Jurkat, Clone E6-1 (cell line): ENCODE measurements around the gene SIMC1.

Source experiments
- DNase-seq: peaks from one replicate; pipeline ENCODE4 v3.0.0-alpha.2; 2011; ENCODE audit warnings: low read depth, low spot score
- H3K4me3 ChIP-seq: 2 replicates; pipeline ENCODE4 v1.5.1; 2011; ENCODE audit warnings: mild to moderate bottlenecking, low read length, control low read depth, moderate library complexity

Gene SIMC1

GRCh38 chr5:176352116-176352878 is 114.1 kb downstream of the SIMC1 start:
- no peak overlapping the region for H3K4me3 ChIP-seq
- no peak for DNase-seq

- DNase-seq = no peak
- H3K4me3 ChIP-seq = no peak overlapping the region
Observed at GRCh38 chr5:176353533-176353932, 115.3 kb downstream of the SIMC1 start.

- no peak for DNase-seq
- no peak overlapping the region for H3K4me3 ChIP-seq
Observed at GRCh38 chr5:176355400-176356178, 117.4 kb downstream of the SIMC1 start.

- no peak for DNase-seq
Observed at GRCh38 chr5:176356179-176356566, 117.9 kb downstream of the SIMC1 start.

GRCh38 chr5:176359658-176360057 is 121.4 kb downstream of the SIMC1 start:
- DNase-seq = no peak

More at GRCh38 chr5:176356179-176356566, 117.9 kb downstream of the SIMC1 start:
- H3K4me3 ChIP-seq = no peak overlapping the region

DNA sequence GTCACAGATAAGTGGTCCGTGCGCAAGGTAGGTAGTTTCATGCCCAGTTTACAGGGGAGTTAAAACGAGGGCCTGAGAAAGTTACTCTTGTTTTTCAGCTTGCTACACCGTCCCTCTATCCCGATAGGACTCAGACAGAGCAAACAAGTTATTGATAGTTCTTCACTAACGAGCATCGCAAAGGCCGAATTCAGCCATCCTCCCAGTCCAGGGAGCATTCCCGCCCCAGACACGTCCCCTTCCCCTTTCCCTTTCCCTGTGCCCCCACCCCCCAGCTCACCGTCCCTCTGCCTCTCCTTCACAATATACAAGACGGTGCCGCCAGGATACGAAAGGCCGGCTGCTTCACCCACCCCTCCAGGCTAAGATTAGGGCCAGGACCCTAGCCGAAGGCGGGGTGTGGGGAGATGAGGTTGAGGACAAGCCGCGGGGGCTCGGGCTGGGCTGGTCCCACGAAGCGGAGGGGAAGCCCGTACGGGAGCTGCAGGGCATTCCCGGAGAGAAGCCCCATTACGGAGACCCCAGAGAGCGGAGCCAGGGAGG is 122.7 kb downstream of the SIMC1 start:
- no peak for DNase-seq

More at GRCh38 chr5:176359658-176360057, 121.4 kb downstream of the SIMC1 start:
- H3K4me3 ChIP-seq = no peak overlapping the region

GRCh38 chr5:176361437-176362232 is 123.4 kb downstream of the SIMC1 start, which contains the start of gene KIAA1191:
Gene KIAA1191 (minus strand): TSS chr5:176361764. CDS start chr5:176359508, 2,256 bp downstream.
- DNase-seq = peak; percentile 91
- H3K4me3 ChIP-seq = peak within 1 kb of the TSS; percentile 89

More for the DNA sequence above, 122.7 kb downstream of the SIMC1 start:
- H3K4me3 ChIP-seq = peak overlapping the region; percentile 89

- DNase-seq = no peak
Observed at GRCh38 chr5:176362233-176362490, 123.9 kb downstream of the SIMC1 start.

DNA sequence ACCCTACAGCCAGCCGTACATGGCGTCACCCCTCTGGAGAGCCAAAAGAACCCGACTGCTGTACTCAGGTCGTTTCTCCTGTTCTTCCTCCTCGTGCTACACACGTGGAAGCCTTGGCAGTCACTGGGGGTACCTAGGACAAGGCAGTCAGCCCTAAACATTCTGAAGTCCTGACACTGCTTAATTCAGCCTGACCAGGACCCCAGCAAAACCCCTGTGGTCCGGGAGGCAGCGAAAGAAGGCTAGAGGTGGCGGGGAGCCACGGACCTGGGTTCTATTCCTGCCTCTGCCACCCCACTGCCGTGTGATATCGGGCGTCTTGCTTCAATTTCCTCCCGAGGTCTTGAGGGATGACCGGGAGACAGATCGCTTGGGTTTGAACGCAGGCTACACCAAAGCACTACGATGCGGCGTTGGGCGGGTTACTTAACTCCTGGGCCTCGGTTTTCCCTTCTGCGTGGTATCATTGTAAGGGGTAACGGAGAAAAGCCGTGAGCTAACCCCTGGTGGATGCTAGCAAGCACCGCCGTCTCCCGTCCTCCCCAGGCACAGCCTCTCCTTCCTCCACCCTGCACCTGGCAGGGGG is 126.6 kb downstream of the SIMC1 start:
- no peak for DNase-seq
- peak overlapping the region; percentile 45 for H3K4me3 ChIP-seq

More at GRCh38 chr5:176362233-176362490, 123.9 kb downstream of the SIMC1 start:
- H3K4me3 ChIP-seq = peak overlapping the region; percentile 89

DNA sequence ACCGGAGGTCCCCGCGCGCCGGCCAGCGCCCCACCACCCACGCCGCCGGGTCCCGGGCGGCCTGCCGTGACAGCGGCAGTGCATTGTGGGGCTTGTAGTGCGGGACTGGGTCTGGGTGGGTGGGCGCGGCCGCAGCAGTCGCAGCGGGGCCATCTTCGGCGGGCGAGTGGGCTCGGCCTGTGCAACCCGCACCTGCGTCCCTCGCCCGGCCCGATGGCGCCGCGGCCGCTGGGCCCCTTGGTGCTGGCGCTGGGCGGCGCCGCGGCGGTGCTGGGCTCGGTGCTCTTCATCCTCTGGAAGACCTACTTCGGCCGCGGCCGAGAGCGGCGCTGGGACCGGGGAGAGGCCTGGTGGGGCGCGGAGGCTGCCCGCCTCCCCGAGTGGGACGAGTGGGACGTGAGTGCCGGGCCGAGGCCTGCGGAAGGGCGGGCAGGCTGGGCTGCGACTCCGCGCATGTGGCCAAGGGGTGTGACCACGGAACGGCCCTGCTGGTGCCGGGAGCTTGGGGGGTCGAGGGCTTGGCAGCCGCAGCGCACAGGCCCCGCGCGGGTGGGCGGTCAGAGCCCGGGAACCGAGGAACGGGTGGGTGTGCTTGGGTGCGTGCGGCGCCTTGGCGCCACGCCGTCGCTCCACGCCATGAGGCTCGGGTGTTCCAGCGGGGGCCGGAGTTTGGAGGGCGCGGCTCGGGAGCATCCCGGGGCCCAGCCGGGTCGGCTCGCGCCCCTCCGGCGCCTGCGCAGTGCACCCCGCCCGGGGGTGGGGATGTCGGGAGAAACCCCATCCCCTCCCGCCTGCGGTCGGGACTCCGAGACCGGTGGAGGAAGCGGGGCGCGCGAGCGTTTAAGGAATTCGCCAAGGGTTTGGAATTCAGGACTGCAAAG is 127.4 kb downstream of the SIMC1 start, which contains the start of gene ARL10:
Gene ARL10, plus strand, starts transcription at position 137 of the 881 bp plus-strand sequence. Its CDS starts 77 bp downstream, at position 214.
- DNase-seq = no peak
- peak within 1 kb of the TSS; percentile 45 for H3K4me3 ChIP-seq

DNA sequence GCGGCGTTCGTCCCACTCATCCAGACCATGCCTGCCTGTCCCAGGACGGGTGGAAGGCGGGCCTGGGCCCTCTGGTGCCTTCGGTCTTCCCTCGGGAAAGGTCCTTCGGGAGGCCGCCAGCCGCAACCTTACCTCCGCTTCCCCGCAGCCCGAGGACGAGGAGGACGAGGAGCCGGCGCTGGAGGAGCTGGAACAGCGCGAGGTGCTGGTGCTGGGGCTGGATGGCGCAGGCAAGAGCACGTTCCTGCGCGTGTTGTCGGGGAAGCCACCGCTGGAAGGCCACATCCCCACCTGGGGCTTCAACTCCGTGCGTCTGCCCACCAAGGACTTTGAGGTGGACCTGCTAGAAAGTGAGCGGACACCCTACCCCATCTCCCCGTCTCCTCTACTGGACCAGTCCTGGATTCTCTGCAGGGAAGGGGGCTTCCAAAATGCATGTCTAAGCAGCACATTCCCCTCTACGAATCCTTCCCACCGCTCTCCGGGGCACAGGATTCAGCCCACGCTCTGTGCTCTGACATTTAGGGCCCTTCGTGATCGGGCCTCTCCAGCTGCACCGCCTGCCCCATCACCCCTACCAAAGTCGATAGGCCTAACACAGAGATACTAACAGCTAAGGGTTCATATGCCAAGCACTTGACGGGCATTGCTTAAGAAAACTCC is 128.1 kb downstream of the SIMC1 start:
- no peak for DNase-seq
- H3K4me3 ChIP-seq = no peak overlapping the region

GRCh38 chr5:176368726-176369125 is 130.5 kb downstream of the SIMC1 start:
- no peak overlapping the region for H3K4me3 ChIP-seq
- no peak for DNase-seq

GRCh38 chr5:176369934-176370711 is 131.9 kb downstream of the SIMC1 start:
- no peak overlapping the region for H3K4me3 ChIP-seq
- DNase-seq = no peak

- DNase-seq = no peak
- H3K4me3 ChIP-seq = no peak overlapping the region
Observed at GRCh38 chr5:176371621-176372539, 133.7 kb downstream of the SIMC1 start.

- H3K4me3 ChIP-seq = no peak overlapping the region
- no peak for DNase-seq
Observed at GRCh38 chr5:176373100-176373818, 135.0 kb downstream of the SIMC1 start.
